Urothelium cell line (cell line): ENCODE measurements around the gene POLR2L.

Experiments used
- DNase-seq: peaks from one replicate; pipeline ENCODE4 v3.0.0; 2011; ENCODE audit warnings: low spot score, mixed read lengths
- FAIRE-seq: peaks from 2 replicates; lab custom pipeline; 2011; peaks lifted over from hg19 to GRCh38; lab: Jason Lieb, UNC

POLR2L gene

GRCh38 chr11:839875-840617 lies 2.3 kb downstream of the POLR2L start:
- FAIRE-seq: no peak
- no peak for DNase-seq

- DNase-seq: no peak
- FAIRE-seq: no peak
These were observed 3.1 kb downstream of the POLR2L start for GRCh38 chr11:839280-839623.

GRCh38 chr11:838441-839279 lies 3.7 kb downstream of the POLR2L start:
- DNase-seq: no peak

GRCh38 chr11:837990-838307 lies 4.4 kb downstream of the POLR2L start:
- DNase-seq (no peak), FAIRE-seq (no peak)

More at GRCh38 chr11:838441-839279, 3.7 kb downstream of the POLR2L start:
- FAIRE-seq: no peak

- FAIRE-seq: no peak
These were observed 4.9 kb downstream of the POLR2L start for GRCh38 chr11:837189-837989.

GRCh38 chr11:836700-837099 lies 5.6 kb downstream of the POLR2L start:
- DNase-seq (no peak), FAIRE-seq (no peak)

More at GRCh38 chr11:837189-837989, 4.9 kb downstream of the POLR2L start:
- DNase-seq: no peak

- DNase-seq: no peak
- FAIRE-seq: no peak
These were observed 6.1 kb downstream of the POLR2L start for GRCh38 chr11:836274-836673.

GRCh38 chr11:834371-835316 lies 7.7 kb downstream of the POLR2L start:
- FAIRE-seq (peak; percentile 50), DNase-seq (peak; percentile 80)

- FAIRE-seq: no peak
- DNase-seq: no peak
These were observed 8.4 kb downstream of the POLR2L start for GRCh38 chr11:833849-834311.

- FAIRE-seq (no peak), DNase-seq (peak; percentile 39)
These were observed 9.1 kb downstream of the POLR2L start for GRCh38 chr11:833114-833791.

- DNase-seq (peak; percentile 74), FAIRE-seq (no peak)
These were observed 9.7 kb downstream of the POLR2L start, which contains the start of gene CD151 for GRCh38 chr11:832529-833113. Gene CD151, plus strand, starts transcription at chr11:832952. Its CDS starts 3,118 bp downstream, at chr11:836070.

GRCh38 chr11:831961-832528 lies 10.3 kb downstream of the POLR2L start:
- no peak for FAIRE-seq
- DNase-seq: no peak

- no peak for DNase-seq
- no peak for FAIRE-seq
These were observed 11.0 kb downstream of the POLR2L start for GRCh38 chr11:831118-831864.

GRCh38 chr11:830295-831117 lies 11.8 kb downstream of the POLR2L start:
- FAIRE-seq: no peak
- no peak for DNase-seq

GRCh38 chr11:829847-830294 lies 12.5 kb downstream of the POLR2L start:
- FAIRE-seq: no peak
- no peak for DNase-seq

- no peak for DNase-seq
- no peak for FAIRE-seq
These were observed 13.0 kb downstream of the POLR2L start for GRCh38 chr11:829176-829846.
